ENCODE data around the gene TMEM204.

GRCh38 chr16:1542533-1542932, 9.1 kb downstream of the TMEM204 start:
- TF ChIP-seq CTCF (conservative IDR thresholded peaks at IDR 0.05 in 1 of 2, IDR thresholded peaks at IDR 0.05 in 1 of 2; ENCODE audit: extremely low read depth in 1 of 2, insufficient read depth in 1 of 2, low read depth in 1 of 2, low read length in 2 of 2) = no peak
- TF ChIP-seq EZH2 (IDR thresholded peaks at IDR 0.05; ENCODE audit: borderline replicate concordance, low read length) = no peak

All from mammary epithelial cell (primary cell).